RWPE1 (cell line): ENCODE results near the gene PELI2.

Experiments used
- CTCF ChIA-PET: fragments of 350-600 bp; sonication (Branson Sonifier 250); formaldehyde crosslinking; extraction: SDS; loops from one replicate; lab custom pipeline; 2021; lab: Yijun Ruan, JAX
- POLR2A ChIA-PET: fragments of 400-600 bp; formaldehyde crosslinking; extraction: SDS; loops from one replicate; lab custom pipeline; 2020; ENCODE audit warnings: antibody characterized with exemption; ENCODE audit not compliant: low non-redundant PET; lab: Yijun Ruan, JAX
- DNase-seq: peaks from one replicate; pipeline ENCODE4 v3.0.0; 2012; ENCODE audit warnings: low spot score
- H3K27ac ChIP-seq: fragments of 450-650 bp; 2 replicates; pipeline ENCODE4 v1.5.1; 2017
- TF ChIP-seq, protein P1 (sequence below): fragments of 450-650 bp; conservative IDR thresholded peaks from 2 replicates; pipeline ENCODE4 v1.5.1; 2017; ENCODE audit warnings: low read depth, mild to moderate bottlenecking

Gene PELI2

DNA sequence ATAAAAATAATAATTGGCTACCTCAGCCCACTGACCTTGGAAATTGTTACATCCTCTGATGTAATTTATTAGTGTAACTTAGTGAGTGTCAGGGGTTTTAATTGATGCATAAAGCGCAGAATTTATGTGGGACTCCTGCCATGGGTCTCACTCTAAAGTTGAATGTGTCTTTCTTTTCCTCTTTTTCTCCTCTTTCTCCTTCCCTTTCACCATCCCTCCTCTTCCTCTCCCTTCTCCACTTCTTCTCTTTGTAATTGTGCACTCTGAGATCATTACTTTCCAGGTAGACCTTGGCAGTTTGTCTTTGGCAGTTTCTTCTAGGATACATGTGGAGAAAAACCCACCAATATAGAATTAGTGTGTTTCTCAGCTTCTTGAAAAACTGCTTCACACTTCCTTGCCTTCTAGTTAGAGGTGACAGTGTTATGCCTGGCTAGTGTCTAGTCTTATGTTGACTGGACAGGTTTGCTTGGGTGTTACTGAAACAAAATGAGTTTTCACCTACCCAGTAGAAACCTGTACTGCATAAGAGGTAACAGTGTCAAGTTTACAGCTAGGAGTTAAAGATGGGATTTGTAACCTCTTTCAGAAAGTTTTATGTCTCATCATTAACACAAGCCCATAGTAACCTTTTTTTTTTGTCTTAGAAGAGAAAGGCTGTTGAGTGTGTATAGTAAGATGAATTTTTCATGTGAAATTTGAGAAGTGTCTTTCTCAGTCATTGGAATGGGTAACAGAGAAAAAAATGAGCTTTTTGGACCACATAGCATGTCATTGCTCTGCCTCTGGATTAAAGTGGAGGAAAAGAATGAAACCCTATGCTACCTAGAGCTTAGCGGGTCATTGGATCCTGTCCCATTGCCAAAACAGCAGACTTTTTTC is 18.6 kb downstream of the PELI2 start:
- no peak for DNase-seq
- ChIA-PET POLR2A (no interaction called here), CTCF (interaction anchor here (0.6 to 0.7 kb wide), 2 partner anchors 9 to 226 kb away, joined by 3 read pairs; no protein-coding TSS in a partner anchor)
- TF ChIP-seq, protein P1, sequence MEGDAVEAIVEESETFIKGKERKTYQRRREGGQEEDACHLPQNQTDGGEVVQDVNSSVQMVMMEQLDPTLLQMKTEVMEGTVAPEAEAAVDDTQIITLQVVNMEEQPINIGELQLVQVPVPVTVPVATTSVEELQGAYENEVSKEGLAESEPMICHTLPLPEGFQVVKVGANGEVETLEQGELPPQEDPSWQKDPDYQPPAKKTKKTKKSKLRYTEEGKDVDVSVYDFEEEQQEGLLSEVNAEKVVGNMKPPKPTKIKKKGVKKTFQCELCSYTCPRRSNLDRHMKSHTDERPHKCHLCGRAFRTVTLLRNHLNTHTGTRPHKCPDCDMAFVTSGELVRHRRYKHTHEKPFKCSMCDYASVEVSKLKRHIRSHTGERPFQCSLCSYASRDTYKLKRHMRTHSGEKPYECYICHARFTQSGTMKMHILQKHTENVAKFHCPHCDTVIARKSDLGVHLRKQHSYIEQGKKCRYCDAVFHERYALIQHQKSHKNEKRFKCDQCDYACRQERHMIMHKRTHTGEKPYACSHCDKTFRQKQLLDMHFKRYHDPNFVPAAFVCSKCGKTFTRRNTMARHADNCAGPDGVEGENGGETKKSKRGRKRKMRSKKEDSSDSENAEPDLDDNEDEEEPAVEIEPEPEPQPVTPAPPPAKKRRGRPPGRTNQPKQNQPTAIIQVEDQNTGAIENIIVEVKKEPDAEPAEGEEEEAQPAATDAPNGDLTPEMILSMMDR, result no peak
- no peak overlapping the region for H3K27ac ChIP-seq

DNA sequence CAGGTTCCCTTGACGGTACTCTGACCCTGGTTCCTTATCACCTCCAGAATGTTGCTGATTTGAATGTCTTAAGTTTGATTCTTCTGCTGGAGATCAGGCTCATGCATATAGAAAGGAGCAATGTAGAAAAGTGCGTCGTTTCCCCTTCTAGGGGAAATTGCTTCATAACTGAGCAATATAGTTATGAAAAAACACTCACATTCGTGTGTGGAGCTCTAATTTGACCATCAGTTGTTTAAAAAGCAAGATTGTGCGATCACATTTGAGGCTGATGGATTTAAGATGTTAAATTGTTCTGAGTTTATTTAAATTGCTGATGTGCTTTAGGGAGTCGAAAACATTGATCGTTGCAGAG is 19.2 kb downstream of the PELI2 start:
- CTCF ChIA-PET, result no interaction called here
- POLR2A ChIA-PET, result no interaction called here

DNA sequence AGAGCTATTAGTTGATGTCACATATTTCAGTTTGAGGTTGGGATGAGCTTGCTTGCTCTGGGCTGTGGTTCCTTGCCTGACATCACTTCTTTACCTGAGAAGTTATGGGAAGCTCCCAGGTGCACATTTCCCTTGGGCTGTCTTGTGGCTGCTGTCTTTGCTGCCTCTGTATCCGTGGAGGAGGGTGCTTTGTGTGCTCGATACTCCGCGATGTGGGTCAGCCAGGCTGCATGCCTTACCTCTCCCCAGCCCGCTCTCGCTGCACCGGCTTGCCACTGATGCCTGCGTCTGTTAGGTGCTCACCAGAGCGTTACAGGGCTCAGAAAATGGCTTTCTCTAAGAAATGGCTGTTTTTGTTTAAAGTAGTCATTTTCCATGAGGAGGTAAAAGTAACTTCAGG is 19.6 kb downstream of the PELI2 start:
- CTCF ChIA-PET, result no interaction called here
- DNase-seq, result no peak
- POLR2A ChIA-PET, result no interaction called here
- TF ChIP-seq, protein P1, result no peak
- no peak overlapping the region for H3K27ac ChIP-seq

More for the DNA sequence above, 19.2 kb downstream of the PELI2 start:
- H3K27ac ChIP-seq, result no peak overlapping the region
- DNase-seq, result no peak
- TF ChIP-seq, protein P1, result no peak

DNA sequence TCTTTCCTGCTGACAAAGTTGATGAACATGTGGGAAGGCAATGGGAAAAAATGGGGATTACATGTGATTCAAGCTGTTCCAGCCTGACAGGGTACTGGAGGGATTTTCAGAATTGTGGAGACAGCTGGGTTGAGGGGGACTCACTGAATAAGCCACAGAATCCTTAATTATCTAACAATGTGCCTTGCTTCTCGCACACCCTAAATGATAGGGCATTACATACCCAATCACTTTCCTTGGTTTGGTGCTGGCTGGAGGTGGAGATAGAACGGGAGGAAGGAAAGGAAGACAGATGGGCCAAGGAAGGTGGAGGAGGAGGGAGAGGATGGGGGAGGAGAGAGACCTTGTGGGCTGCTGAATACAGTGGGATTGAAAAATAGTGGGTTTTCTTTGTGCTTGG is 20.7 kb downstream of the PELI2 start:
- TF ChIP-seq, protein P1, result no peak
- ChIA-PET CTCF (no interaction called here), POLR2A (no interaction called here)
- H3K27ac ChIP-seq, result no peak overlapping the region
- no peak for DNase-seq

DNA sequence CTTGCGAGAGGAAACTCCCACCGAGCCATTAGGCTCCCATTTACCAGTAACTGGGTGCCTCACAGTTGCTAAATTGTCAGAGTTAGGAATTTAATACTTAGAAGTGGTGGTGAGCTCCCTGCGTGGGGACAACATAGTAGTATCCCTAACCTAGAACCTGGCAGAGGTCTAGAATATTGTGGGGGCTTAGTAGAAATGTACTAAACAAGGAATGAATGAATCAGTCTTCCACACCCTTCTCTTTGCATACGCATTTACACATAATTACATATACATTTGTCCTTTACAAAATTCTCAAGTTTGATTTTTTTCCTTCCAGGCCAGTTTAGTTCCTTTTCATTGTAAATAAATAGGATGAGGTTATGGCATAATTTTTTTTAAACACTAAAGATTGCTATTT is 24.1 kb downstream of the PELI2 start:
- DNase-seq, result no peak
- no peak overlapping the region for H3K27ac ChIP-seq
- CTCF ChIA-PET, result no interaction called here
- TF ChIP-seq, protein P1, result no peak
- POLR2A ChIA-PET, result no interaction called here

DNA sequence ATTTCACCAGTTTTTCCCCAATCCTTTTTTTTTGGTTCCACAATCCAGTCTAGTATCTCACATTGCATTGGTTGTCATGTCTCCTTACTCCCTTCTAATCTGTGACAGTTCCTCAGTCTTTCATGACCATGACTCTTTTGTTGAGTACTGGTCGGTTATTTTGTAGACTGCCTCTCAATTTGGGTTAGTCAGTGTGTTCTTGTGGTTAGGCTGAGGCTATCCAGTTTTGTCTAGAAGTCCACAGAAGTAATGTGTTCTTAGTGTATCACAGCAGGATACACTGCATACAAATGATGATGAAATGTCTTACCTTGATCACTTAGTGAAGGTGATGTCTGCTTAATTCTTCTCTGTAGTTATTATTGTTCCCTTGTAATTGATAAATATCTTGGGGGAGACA is 24.8 kb downstream of the PELI2 start:
- no peak for DNase-seq
- ChIA-PET CTCF (no interaction called here), POLR2A (no interaction called here)
- H3K27ac ChIP-seq, result no peak overlapping the region
- TF ChIP-seq, protein P1, result no peak
